SU-DHL-6 (cell line): ENCODE results near the gene MAML2.

ENCODE experiments used
- EZH2phosphoT487 ChIP-seq: fragments of 200-600 bp; sonication (generic), shearing (Covaris generic); conservative IDR thresholded peaks from 2 replicates; pipeline ENCODE4 v1.6.1; 2018; ENCODE audit warnings: mild to moderate bottlenecking, antibody characterized with exemption, low read length, moderate library complexity, mixed read lengths
- TF ChIP-seq, protein P1 (sequence below): fragments of 200-600 bp; sonication (generic); IDR thresholded peaks from one replicate; pipeline ENCODE4 v1.5.1; 2017; ENCODE audit warnings: antibody characterized with exemption, mild to moderate bottlenecking, low read length, moderate library complexity; ENCODE audit not compliant: insufficient read depth, poor library complexity, severe bottlenecking

DNA sequence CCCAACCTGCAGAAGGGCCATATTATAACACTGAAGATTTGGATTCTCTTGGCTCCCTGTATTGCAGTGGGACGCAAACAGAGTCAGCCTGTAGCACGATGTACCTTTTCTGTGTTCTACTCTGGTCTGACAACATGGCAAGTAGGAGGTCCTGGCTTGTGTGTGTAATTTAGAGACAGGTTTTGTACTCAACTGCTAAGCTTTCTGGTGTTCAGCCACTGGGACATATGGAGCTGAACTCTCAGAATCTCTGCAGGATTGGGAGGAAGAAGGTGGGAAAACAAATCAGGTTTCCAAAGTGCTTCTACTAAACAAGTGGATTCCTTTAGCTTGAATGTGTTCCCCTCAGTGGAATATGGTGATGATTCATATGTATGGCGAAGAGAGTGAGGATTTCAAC is 226.6 kb downstream of the MAML2 start:
- TF ChIP-seq, protein P1, sequence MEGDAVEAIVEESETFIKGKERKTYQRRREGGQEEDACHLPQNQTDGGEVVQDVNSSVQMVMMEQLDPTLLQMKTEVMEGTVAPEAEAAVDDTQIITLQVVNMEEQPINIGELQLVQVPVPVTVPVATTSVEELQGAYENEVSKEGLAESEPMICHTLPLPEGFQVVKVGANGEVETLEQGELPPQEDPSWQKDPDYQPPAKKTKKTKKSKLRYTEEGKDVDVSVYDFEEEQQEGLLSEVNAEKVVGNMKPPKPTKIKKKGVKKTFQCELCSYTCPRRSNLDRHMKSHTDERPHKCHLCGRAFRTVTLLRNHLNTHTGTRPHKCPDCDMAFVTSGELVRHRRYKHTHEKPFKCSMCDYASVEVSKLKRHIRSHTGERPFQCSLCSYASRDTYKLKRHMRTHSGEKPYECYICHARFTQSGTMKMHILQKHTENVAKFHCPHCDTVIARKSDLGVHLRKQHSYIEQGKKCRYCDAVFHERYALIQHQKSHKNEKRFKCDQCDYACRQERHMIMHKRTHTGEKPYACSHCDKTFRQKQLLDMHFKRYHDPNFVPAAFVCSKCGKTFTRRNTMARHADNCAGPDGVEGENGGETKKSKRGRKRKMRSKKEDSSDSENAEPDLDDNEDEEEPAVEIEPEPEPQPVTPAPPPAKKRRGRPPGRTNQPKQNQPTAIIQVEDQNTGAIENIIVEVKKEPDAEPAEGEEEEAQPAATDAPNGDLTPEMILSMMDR = no peak
- TF ChIP-seq EZH2phosphoT487 = no peak
